A673 (cell line): ENCODE measurements around the gene KLHL1.

Experiments
- EZH2 ChIP-seq: fragments of 200-600 bp; sonication (generic); IDR thresholded peaks from 2 replicates; pipeline ENCODE4 v1.6.1; 2017; ENCODE audit warnings: borderline replicate concordance, low read depth, mild to moderate bottlenecking, mixed read lengths, antibody characterized with exemption, low read length; ENCODE audit not compliant: poor library complexity, severe bottlenecking
- TF ChIP-seq, protein P1 (sequence below): fragments of 300-800, 200-600 bp; sonication (generic); conservative IDR thresholded peaks from 2 replicates; pipeline ENCODE4 v1.5.1; 2017; ENCODE audit warnings: low read depth, mild to moderate bottlenecking, antibody characterized with exemption, low read length, moderate library complexity, mixed read lengths

GRCh38 chr13:70042193-70042592 is 66.1 kb downstream of the KLHL1 start:
- TF ChIP-seq EZH2 = no peak
- TF ChIP-seq, protein P1, sequence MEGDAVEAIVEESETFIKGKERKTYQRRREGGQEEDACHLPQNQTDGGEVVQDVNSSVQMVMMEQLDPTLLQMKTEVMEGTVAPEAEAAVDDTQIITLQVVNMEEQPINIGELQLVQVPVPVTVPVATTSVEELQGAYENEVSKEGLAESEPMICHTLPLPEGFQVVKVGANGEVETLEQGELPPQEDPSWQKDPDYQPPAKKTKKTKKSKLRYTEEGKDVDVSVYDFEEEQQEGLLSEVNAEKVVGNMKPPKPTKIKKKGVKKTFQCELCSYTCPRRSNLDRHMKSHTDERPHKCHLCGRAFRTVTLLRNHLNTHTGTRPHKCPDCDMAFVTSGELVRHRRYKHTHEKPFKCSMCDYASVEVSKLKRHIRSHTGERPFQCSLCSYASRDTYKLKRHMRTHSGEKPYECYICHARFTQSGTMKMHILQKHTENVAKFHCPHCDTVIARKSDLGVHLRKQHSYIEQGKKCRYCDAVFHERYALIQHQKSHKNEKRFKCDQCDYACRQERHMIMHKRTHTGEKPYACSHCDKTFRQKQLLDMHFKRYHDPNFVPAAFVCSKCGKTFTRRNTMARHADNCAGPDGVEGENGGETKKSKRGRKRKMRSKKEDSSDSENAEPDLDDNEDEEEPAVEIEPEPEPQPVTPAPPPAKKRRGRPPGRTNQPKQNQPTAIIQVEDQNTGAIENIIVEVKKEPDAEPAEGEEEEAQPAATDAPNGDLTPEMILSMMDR = no peak
